ENCODE data around the gene RMC1.

RMC1 gene

GRCh38 chr18:23528580-23529472 lies 25.5 kb downstream of the RMC1 start:
- Histone ChIP-seq H3K27me3 (ENCODE audit: insufficient read depth, low read length) (no peaks in the 10 kb centered on the region), H3K4ac (ENCODE audit: low read depth, low read length) (peak overlapping the region; percentile 4), H2AFZ (ENCODE audit: insufficient read depth, low read length, poor library complexity) (no peak overlapping the region), H4K12ac (ENCODE audit: low read depth, low read length) (no peak overlapping the region), H3K79me2 (ENCODE audit: control insufficient read depth, insufficient read depth, low read length, poor library complexity) (no peaks in the 10 kb centered on the region), H2BK5ac (ENCODE audit: low read depth, low read length, poor library complexity) (peak overlapping the region; percentile 51), H4K91ac (ENCODE audit: low read depth, low read length) (peak overlapping the region; percentile 46), H2BK12ac (ENCODE audit: low read length) (peak overlapping the region; percentile 85), H3K79me1 (ENCODE audit: low read length) (peaks cover 7% of the 10 kb centered on the region), H4K8ac (ENCODE audit: low read depth, low read length) (peak overlapping the region; percentile 54), H3K4me1 (ENCODE audit: control insufficient read depth in 1 of 2, insufficient read depth in 2 of 2, low read length in 2 of 2) (peaks cover 16 to 27% of the 10 kb centered on the region in 2 experiments), H2BK120ac (ENCODE audit: insufficient read depth, low read length, poor library complexity) (peak overlapping the region; percentile 63), H2AK5ac (ENCODE audit: low read length) (peak overlapping the region; percentile 71), H3K4me3 (ENCODE audit: low read depth, low read length) (no peak overlapping the region), H3K36me3 (ENCODE audit: control insufficient read depth in 1 of 2, insufficient read depth in 2 of 2, low read length in 2 of 2) (peaks cover 32 to 53% of the 10 kb centered on the region in 2 experiments), H3K4me2 (ENCODE audit: low read length) (no peak overlapping the region), H3K18ac (ENCODE audit: low read length) (peak overlapping the region; percentile 74), H3K9me3 (ENCODE audit: insufficient read depth, low read depth, low read length) (no peaks in the 10 kb centered on the region), H3K27ac (ENCODE audit: low read depth, low read length) (peak overlapping the region; percentile 31), H3K14ac (ENCODE audit: low read length) (peak overlapping the region; percentile 65), H3K23ac (ENCODE audit: low read length) (no peak overlapping the region), H3K9ac (ENCODE audit: low read length) (no peak overlapping the region)
- WGBS (ENCODE audit: extremely low coverage, insufficient coverage, insufficient read length) = no CpG with 5 or more reads among the region's 20 CpGs
- DNase-seq = peak in 1 of 2 donors; percentile 23

DNA sequence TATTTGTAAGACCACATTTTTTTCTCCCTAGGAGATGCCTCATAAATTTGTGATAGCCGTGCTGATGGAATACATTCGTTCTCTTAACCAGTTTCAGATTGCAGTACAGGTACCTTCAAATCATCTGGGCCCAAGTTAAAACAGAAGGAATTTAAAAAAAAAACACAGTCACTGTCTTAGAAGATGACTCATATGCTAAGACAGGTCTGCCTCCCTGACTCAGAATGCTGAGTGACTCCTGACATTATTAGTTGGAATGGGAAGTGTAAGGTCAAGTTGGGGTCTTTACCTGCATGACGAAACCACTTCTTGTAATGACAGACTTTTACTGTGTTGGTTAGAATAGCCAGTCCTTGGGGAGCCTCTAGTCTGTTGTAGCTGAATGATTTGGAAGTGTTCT lies 26.3 kb downstream of the RMC1 start:
- Histone ChIP-seq H3K36me3 (ENCODE audit: control insufficient read depth in 1 of 2, insufficient read depth in 2 of 2, low read length in 2 of 2) (peaks cover 34 to 55% of the 10 kb centered on the region in 2 experiments), H3K4me2 (ENCODE audit: low read length) (peak overlapping the region; percentile 14), H3K27ac (ENCODE audit: low read depth, low read length) (peak overlapping the region; percentile 31), H4K12ac (ENCODE audit: low read depth, low read length) (no peak overlapping the region), H3K14ac (ENCODE audit: low read length) (no peak overlapping the region), H2BK12ac (ENCODE audit: low read length) (no peak overlapping the region), H2AFZ (ENCODE audit: insufficient read depth, low read length, poor library complexity) (no peak overlapping the region), H3K18ac (ENCODE audit: low read length) (no peak overlapping the region), H2AK5ac (ENCODE audit: low read length) (no peak overlapping the region), H2BK5ac (ENCODE audit: low read depth, low read length, poor library complexity) (no peak overlapping the region), H3K4me3 (ENCODE audit: low read depth, low read length) (no peak overlapping the region), H4K91ac (ENCODE audit: low read depth, low read length) (no peak overlapping the region), H3K79me2 (ENCODE audit: control insufficient read depth, insufficient read depth, low read length, poor library complexity) (no peaks in the 10 kb centered on the region), H3K9ac (ENCODE audit: low read length) (no peak overlapping the region), H2BK120ac (ENCODE audit: insufficient read depth, low read length, poor library complexity) (no peak overlapping the region), H3K79me1 (ENCODE audit: low read length) (peaks cover 7% of the 10 kb centered on the region), H4K8ac (ENCODE audit: low read depth, low read length) (no peak overlapping the region), H3K4me1 (ENCODE audit: control insufficient read depth in 1 of 2, insufficient read depth in 2 of 2, low read length in 2 of 2) (peaks cover 16 to 27% of the 10 kb centered on the region in 2 experiments), H3K27me3 (ENCODE audit: insufficient read depth, low read length) (no peaks in the 10 kb centered on the region), H3K23ac (ENCODE audit: low read length) (no peak overlapping the region), H3K4ac (ENCODE audit: low read depth, low read length) (no peak overlapping the region), H3K9me3 (ENCODE audit: insufficient read depth, low read depth, low read length) (no peaks in the 10 kb centered on the region)
- peak; percentile 28 to 62 for DNase-seq
- WGBS (ENCODE audit: extremely low coverage, insufficient coverage, insufficient read length) = no CpG with 5 or more reads among the region's 3 CpGs

- Histone ChIP-seq H3K9me3 (ENCODE audit: insufficient read depth, low read depth, low read length) (no peaks in the 10 kb centered on the region), H3K4ac (ENCODE audit: low read depth, low read length) (no peak overlapping the region), H2BK120ac (ENCODE audit: insufficient read depth, low read length, poor library complexity) (no peak overlapping the region), H2BK5ac (ENCODE audit: low read depth, low read length, poor library complexity) (no peak overlapping the region), H3K27me3 (ENCODE audit: insufficient read depth, low read length) (no peaks in the 10 kb centered on the region), H3K4me2 (ENCODE audit: low read length) (no peak overlapping the region), H3K9ac (ENCODE audit: low read length) (no peak overlapping the region), H2BK12ac (ENCODE audit: low read length) (no peak overlapping the region), H3K79me2 (ENCODE audit: control insufficient read depth, insufficient read depth, low read length, poor library complexity) (no peaks in the 10 kb centered on the region), H3K18ac (ENCODE audit: low read length) (no peak overlapping the region), H3K79me1 (ENCODE audit: low read length) (peaks cover 7% of the 10 kb centered on the region), H2AK5ac (ENCODE audit: low read length) (no peak overlapping the region), H3K14ac (ENCODE audit: low read length) (no peak overlapping the region), H3K4me1 (ENCODE audit: control insufficient read depth in 1 of 2, insufficient read depth in 2 of 2, low read length in 2 of 2) (peaks cover 16 to 27% of the 10 kb centered on the region in 2 experiments), H3K4me3 (ENCODE audit: low read depth, low read length) (no peak overlapping the region), H4K91ac (ENCODE audit: low read depth, low read length) (no peak overlapping the region), H4K8ac (ENCODE audit: low read depth, low read length) (no peak overlapping the region), H2AFZ (ENCODE audit: insufficient read depth, low read length, poor library complexity) (no peak overlapping the region), H3K27ac (ENCODE audit: low read depth, low read length) (no peak overlapping the region), H3K23ac (ENCODE audit: low read length) (no peak overlapping the region), H3K36me3 (ENCODE audit: control insufficient read depth in 1 of 2, insufficient read depth in 2 of 2, low read length in 2 of 2) (peaks cover 37 to 61% of the 10 kb centered on the region in 2 experiments), H4K12ac (ENCODE audit: low read depth, low read length) (no peak overlapping the region)
- DNase-seq = peak in 1 of 2 donors; percentile 14
- no CpG with 5 or more reads among the region's 7 CpGs for WGBS (ENCODE audit: extremely low coverage, insufficient coverage, insufficient read length)
Measured at GRCh38 chr18:23530195-23530594, 26.9 kb downstream of the RMC1 start.

- no peak overlapping the region for H2BK5ac ChIP-seq (ENCODE audit: low read depth, low read length, poor library complexity)
- H3K27ac ChIP-seq (ENCODE audit: low read depth, low read length) = no peak overlapping the region
- H3K79me2 ChIP-seq (ENCODE audit: control insufficient read depth, insufficient read depth, low read length, poor library complexity) = no peaks in the 10 kb centered on the region
- no peak overlapping the region for H4K8ac ChIP-seq (ENCODE audit: low read depth, low read length)
- H3K4me3 ChIP-seq (ENCODE audit: low read depth, low read length) = no peak overlapping the region
- no CpG with 5 or more reads among the region's 13 CpGs for WGBS (ENCODE audit: extremely low coverage, insufficient coverage, insufficient read length)
- H4K12ac ChIP-seq (ENCODE audit: low read depth, low read length) = no peak overlapping the region
- no peak overlapping the region for H2BK12ac ChIP-seq (ENCODE audit: low read length)
- H3K27me3 ChIP-seq (ENCODE audit: insufficient read depth, low read length) = no peaks in the 10 kb centered on the region
- H3K14ac ChIP-seq (ENCODE audit: low read length) = no peak overlapping the region
- no peak overlapping the region for H2BK120ac ChIP-seq (ENCODE audit: insufficient read depth, low read length, poor library complexity)
- H3K9ac ChIP-seq (ENCODE audit: low read length) = no peak overlapping the region
- H3K23ac ChIP-seq (ENCODE audit: low read length) = no peak overlapping the region
- H2AK5ac ChIP-seq (ENCODE audit: low read length) = no peak overlapping the region
- no peak overlapping the region for H3K18ac ChIP-seq (ENCODE audit: low read length)
- H4K91ac ChIP-seq (ENCODE audit: low read depth, low read length) = no peak overlapping the region
- peaks cover 14 to 20% of the 10 kb centered on the region in 2 experiments for H3K4me1 ChIP-seq (ENCODE audit: control insufficient read depth in 1 of 2, insufficient read depth in 2 of 2, low read length in 2 of 2)
- H2AFZ ChIP-seq (ENCODE audit: insufficient read depth, low read length, poor library complexity) = no peak overlapping the region
- H3K36me3 ChIP-seq (ENCODE audit: control insufficient read depth in 1 of 2, insufficient read depth in 2 of 2, low read length in 2 of 2) = peaks cover 48 to 66% of the 10 kb centered on the region in 2 experiments
- DNase-seq = no peak
- H3K79me1 ChIP-seq (ENCODE audit: low read length) = peaks cover 7% of the 10 kb centered on the region
- H3K4ac ChIP-seq (ENCODE audit: low read depth, low read length) = no peak overlapping the region
- H3K9me3 ChIP-seq (ENCODE audit: insufficient read depth, low read depth, low read length) = no peaks in the 10 kb centered on the region
- no peak overlapping the region for H3K4me2 ChIP-seq (ENCODE audit: low read length)
Measured at GRCh38 chr18:23531912-23532311, 28.6 kb downstream of the RMC1 start.
